GM12801 (cell line): ENCODE measurements around the gene SLC9A9.

Source experiments
- TF ChIP-seq, protein P1 (sequence below): IDR thresholded peaks from one replicate; pipeline ENCODE4 v1.5.1; 2011; ENCODE audit warnings: control low read depth; ENCODE audit not compliant: insufficient read length; ENCODE audit errors: extremely low read depth

SLC9A9 gene

DNA sequence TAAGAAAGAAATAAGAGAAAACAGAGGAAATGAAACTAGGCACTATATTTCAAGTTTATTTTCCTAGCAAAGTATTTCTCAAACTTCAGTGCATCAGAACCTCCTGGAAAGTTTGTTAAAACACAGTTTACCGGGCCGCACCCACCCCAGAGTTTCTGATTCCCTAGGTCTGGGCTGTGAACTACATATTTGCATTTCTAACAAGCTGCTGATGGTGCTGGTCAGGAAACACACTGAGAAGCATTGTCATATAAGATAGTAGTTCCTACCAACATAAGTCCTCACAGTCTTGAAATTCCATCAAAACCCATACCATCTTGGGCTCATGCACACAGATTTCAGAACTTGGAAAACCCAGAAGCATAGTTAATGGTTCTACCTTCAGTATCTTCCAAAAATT lies 8.3 kb downstream of the SLC9A9 start:
- TF ChIP-seq, protein P1, sequence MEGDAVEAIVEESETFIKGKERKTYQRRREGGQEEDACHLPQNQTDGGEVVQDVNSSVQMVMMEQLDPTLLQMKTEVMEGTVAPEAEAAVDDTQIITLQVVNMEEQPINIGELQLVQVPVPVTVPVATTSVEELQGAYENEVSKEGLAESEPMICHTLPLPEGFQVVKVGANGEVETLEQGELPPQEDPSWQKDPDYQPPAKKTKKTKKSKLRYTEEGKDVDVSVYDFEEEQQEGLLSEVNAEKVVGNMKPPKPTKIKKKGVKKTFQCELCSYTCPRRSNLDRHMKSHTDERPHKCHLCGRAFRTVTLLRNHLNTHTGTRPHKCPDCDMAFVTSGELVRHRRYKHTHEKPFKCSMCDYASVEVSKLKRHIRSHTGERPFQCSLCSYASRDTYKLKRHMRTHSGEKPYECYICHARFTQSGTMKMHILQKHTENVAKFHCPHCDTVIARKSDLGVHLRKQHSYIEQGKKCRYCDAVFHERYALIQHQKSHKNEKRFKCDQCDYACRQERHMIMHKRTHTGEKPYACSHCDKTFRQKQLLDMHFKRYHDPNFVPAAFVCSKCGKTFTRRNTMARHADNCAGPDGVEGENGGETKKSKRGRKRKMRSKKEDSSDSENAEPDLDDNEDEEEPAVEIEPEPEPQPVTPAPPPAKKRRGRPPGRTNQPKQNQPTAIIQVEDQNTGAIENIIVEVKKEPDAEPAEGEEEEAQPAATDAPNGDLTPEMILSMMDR, result no peak

DNA sequence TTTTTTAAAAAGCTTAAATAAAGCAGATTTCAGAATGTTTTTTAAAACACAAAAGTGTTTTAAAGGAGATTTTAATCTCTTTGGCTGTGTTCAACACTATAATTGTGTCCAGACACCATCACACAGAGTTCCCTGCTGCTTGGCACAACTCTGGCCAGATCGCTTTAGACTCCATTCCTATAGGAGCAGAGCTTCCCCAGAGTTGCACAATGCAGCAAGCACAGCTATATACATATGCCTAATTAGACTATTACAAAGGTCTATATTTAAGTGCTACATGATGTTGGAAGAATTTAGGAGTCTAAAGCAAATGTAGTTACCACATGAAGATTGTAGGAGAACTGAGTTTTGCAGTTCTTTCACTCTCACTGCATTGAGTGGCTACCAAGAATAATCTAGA lies 11.2 kb downstream of the SLC9A9 start:
- TF ChIP-seq, protein P1, result no peak

DNA sequence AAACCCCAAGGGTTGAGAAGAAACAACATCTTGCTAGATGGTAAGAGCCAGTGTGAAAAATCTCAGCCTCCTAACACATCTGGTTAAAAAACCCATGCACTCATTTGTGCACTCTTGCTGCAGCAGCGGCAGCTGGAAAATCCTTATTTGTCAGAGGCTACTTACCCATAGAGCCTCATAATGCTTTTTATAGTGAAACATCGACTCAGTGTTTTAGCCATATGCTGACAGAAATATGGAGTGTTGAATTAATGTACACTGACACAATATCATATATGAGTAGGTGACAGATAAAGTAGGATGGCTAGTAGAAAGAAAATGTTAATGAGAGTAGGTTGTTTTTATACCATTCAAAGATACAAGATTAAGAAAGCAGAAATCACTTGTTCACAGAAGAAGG lies 13.0 kb downstream of the SLC9A9 start:
- TF ChIP-seq, protein P1, result no peak

DNA sequence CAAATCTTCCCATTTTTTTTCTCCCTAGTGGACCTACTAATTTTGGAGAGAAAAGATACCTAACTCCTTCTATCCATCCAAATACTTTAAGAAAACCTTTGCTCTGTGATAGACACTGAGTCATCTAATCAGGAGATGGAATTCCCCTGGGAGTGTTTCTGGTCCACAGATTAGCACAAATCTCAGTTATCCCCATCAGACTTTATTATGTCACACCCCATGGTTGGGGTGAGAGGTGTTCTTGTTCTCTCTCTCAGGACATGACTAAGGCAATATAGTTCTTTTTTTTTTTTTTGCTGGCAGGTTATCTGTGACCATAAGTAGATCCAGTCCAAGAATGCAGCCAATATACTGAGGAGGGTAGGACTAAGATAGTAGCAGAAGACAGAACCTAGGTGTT lies 15.8 kb downstream of the SLC9A9 start:
- TF ChIP-seq, protein P1, result no peak

DNA sequence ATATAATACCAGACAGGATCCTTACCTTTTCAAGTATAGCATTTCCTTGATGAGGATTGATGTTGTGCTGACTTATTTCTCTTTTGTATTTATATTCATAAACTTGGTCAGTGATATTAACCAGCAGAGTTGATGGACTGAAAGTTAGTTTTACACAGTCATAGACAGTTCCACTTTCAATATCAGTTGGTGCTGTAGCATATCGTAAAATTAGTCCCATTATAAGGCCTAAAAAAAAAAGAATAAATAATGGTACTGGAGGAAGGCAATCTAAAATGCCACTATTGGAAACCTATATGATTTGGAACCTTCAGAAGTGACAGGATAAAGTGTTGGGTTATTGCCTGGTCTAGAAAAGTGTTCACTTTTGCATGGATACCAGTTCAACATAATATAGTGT lies 16.3 kb downstream of the SLC9A9 start:
- TF ChIP-seq, protein P1, result no peak

DNA sequence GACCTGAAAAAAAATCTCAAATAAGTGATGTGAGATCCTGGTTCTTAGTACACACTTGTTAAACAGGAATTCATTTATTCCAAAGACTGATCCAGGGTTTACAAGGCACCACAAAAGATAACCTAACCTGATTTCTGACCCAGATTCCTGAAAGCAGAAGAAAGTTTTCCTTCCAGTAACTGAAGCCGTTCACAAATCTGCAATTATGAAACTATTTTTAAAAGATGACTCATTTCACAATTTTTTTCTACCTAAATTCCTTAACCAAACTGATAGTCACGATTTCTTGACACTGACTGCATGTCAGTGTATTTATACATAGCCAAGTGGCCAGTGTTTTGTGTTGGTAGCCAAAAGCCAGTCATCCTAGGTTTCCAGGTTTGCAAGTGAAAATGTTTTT lies 17.1 kb downstream of the SLC9A9 start:
- TF ChIP-seq, protein P1, result no peak

DNA sequence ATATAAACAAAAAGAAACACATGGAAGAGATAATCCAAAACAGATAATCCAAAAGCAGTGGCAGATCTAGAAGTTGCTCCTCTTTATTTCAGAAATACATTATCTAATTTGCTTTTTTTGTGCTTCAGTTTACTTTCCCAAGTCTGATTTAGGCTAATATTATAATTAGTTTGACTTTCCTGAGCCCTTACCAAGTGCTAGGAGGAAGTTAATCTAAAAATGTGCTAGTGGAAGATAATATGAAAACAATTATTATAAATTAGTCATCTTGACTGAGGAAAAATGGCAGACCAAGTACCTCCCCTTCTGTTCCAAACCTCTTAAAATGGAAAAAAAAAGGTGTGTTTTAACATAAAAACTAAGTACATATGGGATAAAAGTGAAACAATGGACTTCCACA lies 17.5 kb downstream of the SLC9A9 start:
- TF ChIP-seq, protein P1, result no peak

DNA sequence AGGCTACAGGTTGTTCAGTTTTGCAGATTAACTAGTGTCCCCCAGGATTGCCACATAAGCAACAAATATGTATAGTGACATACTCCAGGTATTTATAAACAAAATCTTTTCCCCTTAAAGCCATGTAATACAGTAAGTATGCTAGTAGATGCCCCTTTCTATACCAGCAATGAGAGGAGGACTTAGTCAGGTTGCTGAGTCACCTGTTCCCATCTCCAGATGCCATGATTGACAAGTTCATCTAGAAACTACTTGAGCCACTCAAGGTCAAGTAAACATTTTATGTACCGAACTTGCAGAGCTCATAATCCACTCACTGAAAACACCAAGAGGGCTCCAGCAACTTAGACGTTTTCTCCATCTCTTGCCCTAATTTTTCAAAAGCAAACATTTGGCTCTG lies 18.2 kb downstream of the SLC9A9 start:
- TF ChIP-seq, protein P1, result no peak
